Activated naive CD8-positive, alpha-beta T cell (primary cell): ENCODE measurements around the gene TLE5.

ENCODE experiments used
- H3K27ac Mint-ChIP-seq: one replicate; pipeline ENCODE4 v1.8.0; 2021; ENCODE audit warnings: mixed read lengths
- H3K27me3 Mint-ChIP-seq: one replicate; pipeline ENCODE4 v1.8.0; 2021; ENCODE audit warnings: mixed read lengths
- H3K36me3 Mint-ChIP-seq: one replicate; pipeline ENCODE4 v1.8.0; 2021; ENCODE audit warnings: mixed read lengths
- H3K4me1 Mint-ChIP-seq: one replicate; pipeline ENCODE4 v1.8.0; 2021; ENCODE audit warnings: low read depth, mixed read lengths
- H3K4me3 Mint-ChIP-seq: one replicate; pipeline ENCODE4 v1.8.0; 2021; ENCODE audit warnings: mild to moderate bottlenecking, mixed read lengths
- H3K9me3 Mint-ChIP-seq: one replicate; pipeline ENCODE4 v1.8.0; 2021; ENCODE audit warnings: low read depth, mixed read lengths

Gene TLE5

DNA sequence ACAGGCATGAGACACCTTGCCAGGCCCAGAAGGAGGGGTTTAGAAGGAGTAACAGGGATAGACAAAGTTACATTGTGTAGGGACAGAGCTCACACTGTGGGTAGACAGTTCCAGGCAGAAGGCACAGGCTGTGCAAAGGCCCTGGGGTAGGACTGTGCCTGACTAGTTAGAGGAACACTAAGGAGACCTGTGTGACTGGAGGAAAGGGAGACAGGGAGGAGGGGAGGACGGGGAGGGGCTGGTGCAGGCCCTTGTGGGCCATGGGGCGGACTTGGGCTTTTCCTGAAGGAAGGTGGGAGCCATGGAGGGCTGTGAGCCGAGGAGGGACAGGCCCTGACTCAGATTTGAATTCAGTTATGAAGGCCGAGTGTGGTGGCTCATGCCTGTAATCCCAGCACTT is 17.3 kb upstream of the TLE5 start:
- H3K4me1 Mint-ChIP-seq: peaks cover 2% of the 10 kb centered on the region
- no peaks in the 10 kb centered on the region for H3K27me3 Mint-ChIP-seq
- H3K4me3 Mint-ChIP-seq: no peak overlapping the region
- H3K9me3 Mint-ChIP-seq: no peaks in the 10 kb centered on the region
- no peak overlapping the region for H3K27ac Mint-ChIP-seq
- H3K36me3 Mint-ChIP-seq: no peaks in the 10 kb centered on the region

DNA sequence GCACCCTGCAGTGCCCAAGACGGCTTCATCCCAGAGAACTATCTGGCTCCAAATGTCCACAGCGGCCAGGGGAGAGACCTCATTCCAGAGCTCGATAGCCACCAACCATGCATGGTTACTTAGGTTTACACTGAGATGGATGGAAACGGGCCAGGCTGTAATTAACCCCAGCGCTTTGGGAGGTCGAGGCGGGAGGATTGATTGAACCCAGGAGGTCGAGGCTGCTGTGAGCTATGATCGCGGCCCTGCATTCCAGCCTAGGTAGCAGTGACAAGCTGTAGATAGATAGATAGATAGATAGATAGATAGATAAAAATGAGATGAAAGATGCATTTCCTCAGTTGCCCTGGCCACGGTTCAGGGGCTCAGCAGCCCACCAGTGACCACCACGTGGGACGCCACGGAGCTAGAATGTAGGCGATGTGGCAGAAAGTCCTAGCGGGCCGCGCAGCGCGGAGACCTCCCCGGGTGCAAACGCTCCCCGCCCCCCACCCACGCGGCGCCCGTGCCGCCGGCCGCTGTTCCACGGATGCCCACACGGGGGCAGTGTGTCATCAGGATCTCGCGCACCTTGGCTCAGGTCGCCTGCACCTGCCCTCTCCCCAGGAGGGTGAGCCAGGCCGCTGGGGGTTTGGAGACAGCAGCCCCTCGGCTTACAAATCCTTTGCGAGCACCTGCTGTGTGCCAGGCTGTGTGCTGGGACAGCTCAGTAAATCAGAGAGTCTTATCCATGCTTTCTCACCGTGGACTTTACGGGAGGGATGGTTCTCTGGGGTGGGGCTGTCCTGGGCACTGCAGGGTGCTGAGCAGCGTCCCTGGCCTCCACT is 13.5 kb upstream of the TLE5 start:
- H3K27ac Mint-ChIP-seq: no peak overlapping the region
- no peaks in the 10 kb centered on the region for H3K27me3 Mint-ChIP-seq
- H3K36me3 Mint-ChIP-seq: no peaks in the 10 kb centered on the region
- H3K9me3 Mint-ChIP-seq: no peaks in the 10 kb centered on the region
- H3K4me1 Mint-ChIP-seq: peaks cover 2% of the 10 kb centered on the region
- no peak overlapping the region for H3K4me3 Mint-ChIP-seq

DNA sequence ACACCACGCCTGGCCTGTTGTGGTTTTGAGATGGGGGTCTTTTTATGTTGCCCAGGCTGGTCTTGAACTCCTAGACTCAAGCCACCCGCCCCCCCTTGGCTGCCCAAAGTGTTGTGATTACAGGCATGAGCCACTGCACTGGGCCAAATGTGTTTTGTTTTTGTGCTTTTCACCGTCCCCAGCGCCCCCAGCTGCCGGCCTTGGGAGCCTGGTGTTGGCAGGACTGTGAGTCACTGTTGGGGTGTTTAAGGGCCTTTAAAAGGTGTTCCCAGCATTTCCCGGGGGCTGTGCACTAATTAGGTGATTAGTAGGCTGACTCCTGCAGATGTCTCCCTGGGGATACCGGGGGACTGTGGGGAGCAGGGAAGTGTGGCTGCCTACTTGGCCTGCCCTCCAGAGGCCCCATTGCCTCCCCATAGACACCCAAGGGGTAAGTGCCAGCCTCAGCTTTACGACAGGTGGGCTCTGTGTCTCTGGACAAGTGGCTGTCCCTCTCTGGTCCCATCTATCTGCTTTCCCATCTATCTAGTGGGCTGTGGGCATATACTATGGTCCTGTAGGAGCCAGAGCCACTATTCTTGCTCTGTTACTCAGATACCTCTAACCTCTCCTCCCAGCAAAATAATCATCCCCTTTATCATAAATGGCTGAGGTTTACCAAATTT is 11.8 kb upstream of the TLE5 start:
- no peaks in the 10 kb centered on the region for H3K9me3 Mint-ChIP-seq
- H3K27ac Mint-ChIP-seq: no peak overlapping the region
- H3K4me3 Mint-ChIP-seq: no peak overlapping the region
- peaks cover 4% of the 10 kb centered on the region for H3K4me1 Mint-ChIP-seq
- H3K36me3 Mint-ChIP-seq: no peaks in the 10 kb centered on the region
- no peaks in the 10 kb centered on the region for H3K27me3 Mint-ChIP-seq

DNA sequence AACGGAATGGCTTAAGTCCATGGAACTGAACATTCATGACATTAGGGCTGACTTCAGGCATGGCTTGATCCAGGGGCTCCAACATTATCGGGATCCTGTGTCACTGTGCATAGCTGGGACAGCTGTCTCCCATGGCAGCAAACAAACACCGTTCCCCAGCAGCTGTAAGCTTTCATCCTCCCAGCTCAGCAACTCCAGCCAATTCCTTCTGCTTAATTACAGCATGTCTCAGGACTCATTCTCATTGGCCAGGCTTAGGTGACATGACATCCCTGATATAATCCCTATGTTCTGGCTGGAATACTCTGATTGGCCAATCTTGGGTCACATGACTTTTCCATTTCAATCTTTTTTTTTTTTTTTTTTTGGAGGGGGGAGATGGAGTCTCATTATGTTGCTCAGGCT is 10.9 kb upstream of the TLE5 start:
- H3K4me1 Mint-ChIP-seq: peaks cover 4% of the 10 kb centered on the region
- H3K4me3 Mint-ChIP-seq: no peak overlapping the region
- H3K36me3 Mint-ChIP-seq: no peaks in the 10 kb centered on the region
- H3K27me3 Mint-ChIP-seq: no peaks in the 10 kb centered on the region
- no peak overlapping the region for H3K27ac Mint-ChIP-seq
- no peaks in the 10 kb centered on the region for H3K9me3 Mint-ChIP-seq

DNA sequence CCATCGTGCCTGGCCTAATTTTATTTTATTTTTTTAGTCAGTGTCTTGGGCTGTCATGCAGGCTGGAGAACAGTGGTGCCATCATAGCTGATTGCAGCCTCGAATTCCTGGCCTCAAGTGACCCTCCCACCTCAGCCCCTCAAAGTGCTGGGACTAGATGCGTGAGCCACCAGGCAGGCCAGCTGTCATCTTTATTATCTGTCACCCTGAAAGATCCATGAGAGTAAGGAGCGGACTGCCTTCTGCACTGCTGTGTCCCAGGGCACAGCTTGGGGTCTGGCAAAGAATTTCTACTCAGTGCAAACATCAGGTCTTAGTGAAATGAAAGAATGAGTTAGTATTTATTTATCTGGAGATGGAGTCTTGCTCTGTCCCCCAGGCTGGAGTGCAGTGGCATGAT is 9.5 kb upstream of the TLE5 start:
- H3K4me1 Mint-ChIP-seq: peaks cover 4% of the 10 kb centered on the region
- H3K36me3 Mint-ChIP-seq: no peaks in the 10 kb centered on the region
- H3K9me3 Mint-ChIP-seq: no peaks in the 10 kb centered on the region
- H3K27ac Mint-ChIP-seq: no peak overlapping the region
- H3K27me3 Mint-ChIP-seq: no peaks in the 10 kb centered on the region
- H3K4me3 Mint-ChIP-seq: no peak overlapping the region

DNA sequence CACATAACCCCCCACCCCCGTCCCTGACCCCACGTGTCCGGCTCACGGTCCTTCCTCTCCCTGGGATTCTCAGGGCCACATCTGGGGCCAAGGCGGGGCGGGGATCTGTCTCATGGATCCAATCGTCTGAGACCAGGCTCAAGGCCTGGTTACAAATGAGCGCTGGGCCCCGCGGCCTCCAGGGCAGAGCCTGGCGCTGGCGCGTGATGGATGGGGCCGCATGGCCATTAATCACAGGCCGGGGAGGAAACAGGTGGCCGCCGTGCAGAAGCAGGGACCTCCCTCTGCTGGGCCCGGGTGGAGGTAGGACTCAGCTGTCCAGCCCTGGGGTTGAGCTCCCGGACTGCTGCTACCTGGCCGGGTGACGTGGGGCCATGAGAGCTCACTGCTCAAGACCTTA is 5.8 kb upstream of the TLE5 start:
- no peak overlapping the region for H3K27ac Mint-ChIP-seq
- peaks cover 6% of the 10 kb centered on the region for H3K4me1 Mint-ChIP-seq

DNA sequence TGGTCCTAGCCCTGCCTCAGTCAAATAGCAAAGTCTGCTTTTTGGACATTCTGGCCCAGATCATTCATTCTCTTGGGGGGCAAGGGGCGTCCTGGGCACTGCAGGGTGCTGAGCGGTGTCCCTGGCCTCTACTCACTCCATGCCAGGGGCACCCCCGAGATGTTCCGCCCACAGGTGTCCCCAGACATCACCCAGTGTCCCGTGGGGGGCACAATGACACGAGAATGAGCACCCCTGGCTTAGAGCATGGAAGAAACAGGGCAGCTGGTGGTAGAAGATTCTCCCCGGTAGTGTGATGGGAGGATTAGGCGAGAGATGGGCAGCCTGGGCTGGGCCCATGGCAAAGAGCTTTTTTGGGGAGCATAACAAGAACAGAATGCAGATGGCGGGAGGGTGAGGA is 5.3 kb upstream of the TLE5 start:
- Mint-ChIP-seq H3K27me3 (no peaks in the 10 kb centered on the region), H3K9me3 (no peaks in the 10 kb centered on the region), H3K36me3 (no peaks in the 10 kb centered on the region), H3K4me3 (no peak overlapping the region), H3K4me1 (peaks cover 9% of the 10 kb centered on the region), H3K27ac (no peak overlapping the region)

More for the DNA sequence above, 5.8 kb upstream of the TLE5 start:
- Mint-ChIP-seq H3K36me3 (no peaks in the 10 kb centered on the region), H3K9me3 (no peaks in the 10 kb centered on the region), H3K4me3 (no peak overlapping the region), H3K27me3 (no peaks in the 10 kb centered on the region)

DNA sequence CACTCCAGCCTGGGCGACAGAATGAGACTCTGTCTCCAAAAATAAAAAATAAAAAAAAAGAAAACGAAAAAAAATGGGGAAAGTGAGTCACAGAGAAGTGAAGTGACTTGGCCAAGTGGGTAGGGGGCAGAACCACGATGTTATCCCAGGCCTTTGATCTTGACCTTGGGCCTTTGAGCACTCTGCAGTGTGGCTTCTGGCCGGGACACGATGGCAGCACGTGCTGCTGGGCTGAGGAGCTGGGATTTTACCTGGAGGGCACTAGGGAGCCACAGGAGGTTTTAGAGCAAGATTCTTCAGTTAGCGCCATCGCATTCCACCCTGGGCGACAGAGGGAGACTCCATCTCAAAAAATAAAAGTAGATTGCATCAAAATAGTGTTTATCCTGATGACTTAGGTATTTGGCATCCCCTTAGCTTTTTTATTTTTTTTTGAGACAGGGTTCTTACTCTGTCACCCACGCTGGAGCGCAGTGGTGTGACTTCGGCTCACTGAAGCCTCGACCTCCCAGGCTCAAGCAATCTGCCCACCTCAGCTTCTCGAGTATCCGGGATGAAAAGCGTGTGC is 4.3 kb upstream of the TLE5 start:
- Mint-ChIP-seq H3K9me3 (no peaks in the 10 kb centered on the region), H3K4me3 (no peak overlapping the region), H3K27me3 (no peaks in the 10 kb centered on the region), H3K36me3 (no peaks in the 10 kb centered on the region), H3K4me1 (peaks cover 9% of the 10 kb centered on the region), H3K27ac (no peak overlapping the region)

DNA sequence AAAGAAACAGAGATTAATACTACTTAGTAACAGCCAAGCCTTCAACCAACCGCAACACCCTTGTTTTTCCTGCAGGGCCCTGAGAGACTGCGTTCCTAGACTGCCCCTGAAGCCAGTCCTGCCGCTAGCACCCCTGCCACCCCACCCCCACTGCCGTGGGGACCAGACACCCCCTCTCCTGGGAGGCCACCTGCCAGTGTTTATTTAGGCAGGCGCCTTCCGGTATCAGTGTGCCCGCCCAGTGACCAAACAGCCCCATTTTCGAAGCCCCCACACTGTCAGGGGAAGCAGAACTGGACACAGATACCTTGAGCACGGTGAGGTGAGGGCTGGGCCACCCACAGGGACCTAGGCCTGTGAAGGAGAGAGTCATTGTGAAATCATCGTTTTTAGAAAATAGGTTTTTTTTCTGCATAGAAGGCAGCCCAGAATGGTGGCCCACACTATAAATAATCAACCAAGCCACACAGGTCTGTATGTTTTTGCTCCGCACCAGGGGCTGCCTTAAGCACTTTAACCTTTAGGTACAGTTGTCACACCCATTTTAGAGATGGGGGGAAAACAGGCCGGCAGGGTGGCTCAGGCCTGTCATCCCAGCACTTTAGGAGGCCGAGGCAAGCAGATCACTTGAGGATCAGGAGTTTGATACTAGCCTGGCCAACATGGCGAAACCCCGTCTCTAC is 3.5 kb upstream of the TLE5 start:
- peaks cover 11% of the 10 kb centered on the region for H3K4me1 Mint-ChIP-seq
- no peaks in the 10 kb centered on the region for H3K36me3 Mint-ChIP-seq
- H3K9me3 Mint-ChIP-seq: no peaks in the 10 kb centered on the region
- no peak overlapping the region for H3K4me3 Mint-ChIP-seq
- no peak overlapping the region for H3K27ac Mint-ChIP-seq
- H3K27me3 Mint-ChIP-seq: no peaks in the 10 kb centered on the region

DNA sequence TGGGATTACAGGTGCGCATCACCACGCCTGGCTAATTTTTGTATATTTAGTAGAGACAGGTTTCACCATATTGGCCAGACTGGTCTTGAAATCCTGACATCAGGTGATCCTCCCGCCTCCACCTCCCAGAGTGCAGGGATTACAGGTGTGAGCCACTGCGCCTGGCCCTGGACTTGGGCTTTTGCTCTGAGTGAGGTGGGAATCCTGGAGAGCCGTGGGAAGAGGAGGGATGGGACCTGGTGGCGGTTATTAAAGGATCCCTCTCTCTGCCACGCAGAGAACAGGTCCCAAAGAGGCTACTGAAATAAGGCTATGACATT is 1.7 kb upstream of the TLE5 start:
- H3K9me3 Mint-ChIP-seq: no peaks in the 10 kb centered on the region
- H3K4me1 Mint-ChIP-seq: peaks cover 22% of the 10 kb centered on the region
- no peaks in the 10 kb centered on the region for H3K36me3 Mint-ChIP-seq
- peak overlapping the region; percentile 50 for H3K27ac Mint-ChIP-seq
- peak overlapping the region; percentile 89 for H3K4me3 Mint-ChIP-seq
- H3K27me3 Mint-ChIP-seq: no peaks in the 10 kb centered on the region

DNA sequence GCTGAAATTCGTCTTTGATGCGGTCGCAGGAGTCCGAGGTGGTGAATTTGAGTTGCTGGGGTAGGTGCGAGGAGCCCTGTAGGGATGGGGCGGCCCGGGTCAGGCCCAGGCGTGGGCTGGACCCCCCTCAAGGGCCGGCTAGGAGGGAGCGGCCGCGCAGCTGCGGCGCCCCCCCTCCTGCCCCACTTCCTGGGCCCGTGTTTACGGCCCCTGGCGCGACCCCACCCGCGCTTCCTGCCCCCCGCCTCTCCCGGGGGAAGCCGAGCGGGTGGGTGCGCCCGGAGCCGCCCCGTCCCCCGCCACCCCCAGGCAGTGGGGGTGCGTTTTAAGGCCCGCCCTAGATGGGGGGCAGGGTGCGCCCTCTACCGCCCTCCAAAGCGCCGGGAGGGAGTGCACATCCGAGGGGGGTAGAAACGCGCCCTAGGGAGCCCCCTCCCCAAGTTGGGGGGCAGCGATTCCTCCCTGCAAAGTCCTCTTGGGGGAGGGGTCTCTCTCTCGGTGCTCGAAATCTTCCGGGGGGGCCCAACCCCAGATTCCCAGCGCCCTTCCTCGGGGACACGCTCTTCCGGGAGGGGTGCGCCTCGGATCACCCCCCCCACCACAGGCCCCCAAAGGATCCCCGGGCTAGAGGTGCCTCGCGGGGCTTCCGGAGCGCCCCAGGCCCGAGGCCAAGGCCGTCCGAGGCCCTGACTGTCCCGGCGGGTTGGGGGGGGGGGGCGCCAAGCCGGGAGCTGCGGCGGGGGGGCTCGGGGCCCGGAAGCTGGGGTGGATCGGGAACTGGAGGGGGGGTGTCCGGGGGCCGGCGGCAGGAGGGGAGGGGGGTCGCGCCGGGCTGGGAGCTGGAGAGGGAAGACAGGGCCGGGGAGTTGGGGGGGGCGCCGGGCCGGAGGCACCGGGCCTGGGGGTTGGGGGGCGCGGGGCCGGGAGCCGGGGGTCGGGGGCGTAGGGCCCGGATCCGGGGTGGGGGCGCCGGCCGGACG is 823 bp downstream of the TLE5 start:
- peak overlapping the region; percentile 86 for H3K27ac Mint-ChIP-seq
- no peaks in the 10 kb centered on the region for H3K9me3 Mint-ChIP-seq
- H3K4me3 Mint-ChIP-seq: peak overlapping the region; percentile 93
- H3K36me3 Mint-ChIP-seq: peaks cover 2% of the 10 kb centered on the region
- peaks cover 40% of the 10 kb centered on the region for H3K4me1 Mint-ChIP-seq
- no peaks in the 10 kb centered on the region for H3K27me3 Mint-ChIP-seq

DNA sequence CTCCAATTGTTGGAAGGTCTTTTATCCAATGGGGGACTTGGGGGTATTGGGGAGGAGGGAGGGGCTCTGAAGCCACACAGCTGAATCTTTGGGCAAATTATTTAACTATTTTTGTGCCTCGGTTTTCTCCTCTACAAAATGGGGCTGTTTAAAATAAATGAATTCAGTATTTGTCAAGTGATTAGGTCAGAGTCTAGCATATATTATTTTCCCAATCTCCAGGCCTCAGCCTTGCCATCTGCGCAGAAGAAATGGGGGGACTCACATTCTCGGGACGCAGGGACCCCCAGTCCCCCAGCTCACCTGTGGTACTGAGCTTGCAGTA is 1.5 kb downstream of the TLE5 start:
- Mint-ChIP-seq H3K27me3 (no peaks in the 10 kb centered on the region), H3K36me3 (peaks cover 2% of the 10 kb centered on the region), H3K4me3 (peak overlapping the region; percentile 93), H3K4me1 (peaks cover 40% of the 10 kb centered on the region), H3K9me3 (no peaks in the 10 kb centered on the region), H3K27ac (peak overlapping the region; percentile 86)

DNA sequence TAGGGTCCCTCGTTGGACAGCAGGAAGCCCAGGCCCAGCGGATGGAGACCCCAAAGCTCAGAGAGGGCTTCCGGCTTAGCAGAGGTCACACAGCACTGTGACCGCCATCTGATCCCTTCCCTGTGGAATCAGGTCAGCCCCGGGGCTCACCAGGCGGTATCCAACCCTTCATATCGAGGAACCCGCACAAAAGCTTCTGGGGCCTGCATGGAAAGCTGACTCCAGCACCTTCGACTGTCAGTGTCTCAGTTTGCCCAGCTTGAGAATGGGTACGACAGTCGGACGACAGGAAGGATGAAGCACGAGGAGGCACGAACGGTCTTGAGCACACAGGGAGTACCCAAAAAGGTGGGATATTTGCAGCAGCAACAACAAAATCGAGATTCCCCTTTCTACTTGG is 2.6 kb downstream of the TLE5 start:
- H3K27ac Mint-ChIP-seq: peak overlapping the region; percentile 72
- peaks cover 4% of the 10 kb centered on the region for H3K36me3 Mint-ChIP-seq
- no peaks in the 10 kb centered on the region for H3K27me3 Mint-ChIP-seq
- no peaks in the 10 kb centered on the region for H3K9me3 Mint-ChIP-seq
- H3K4me3 Mint-ChIP-seq: peak overlapping the region; percentile 93
- peaks cover 49% of the 10 kb centered on the region for H3K4me1 Mint-ChIP-seq

DNA sequence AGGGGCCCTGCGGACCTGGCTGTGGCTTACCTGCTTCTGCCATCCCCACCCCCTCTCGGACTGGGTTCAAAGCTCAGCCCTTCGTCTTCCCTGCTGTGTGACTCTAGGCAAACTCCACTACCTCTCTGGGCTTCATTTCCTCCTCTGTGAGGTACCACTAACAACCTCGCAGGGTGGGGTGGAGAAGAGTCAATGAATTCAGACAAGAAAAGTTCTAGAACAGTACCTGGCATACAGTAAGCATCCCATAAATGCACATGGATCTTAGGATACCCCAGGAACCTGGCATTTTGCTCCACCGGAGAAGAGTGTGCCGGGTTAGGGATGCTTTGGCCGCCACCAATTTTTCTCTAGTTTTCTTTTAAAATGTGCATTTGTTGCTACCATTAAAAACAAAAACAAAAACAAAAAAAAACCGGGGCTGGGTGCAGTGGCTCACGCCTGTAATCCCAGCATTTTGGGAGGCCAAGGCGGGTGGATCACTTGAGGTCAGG is 3.4 kb downstream of the TLE5 start:
- Mint-ChIP-seq H3K27me3 (no peaks in the 10 kb centered on the region), H3K9me3 (no peaks in the 10 kb centered on the region), H3K4me3 (peak overlapping the region; percentile 44), H3K4me1 (peaks cover 56% of the 10 kb centered on the region), H3K36me3 (peaks cover 4% of the 10 kb centered on the region), H3K27ac (peak overlapping the region; percentile 80)
